HG03520 (cell line): ENCODE measurements around the gene ATP9A.
"Not testable (repeated sequence)": the region's sequence is repeated elsewhere in the genome, so short reads cannot be mapped to it uniquely, and the experiment has no call there.

Source experiments
- ATAC-seq: cut with Tn5 transposase; IDR thresholded peaks from one replicate; pipeline ENCODE4 v1.9.1; 2021; ENCODE audit warnings: mild to moderate bottlenecking, moderate library complexity; ENCODE audit not compliant: unreplicated experiment

Gene ATP9A

DNA sequence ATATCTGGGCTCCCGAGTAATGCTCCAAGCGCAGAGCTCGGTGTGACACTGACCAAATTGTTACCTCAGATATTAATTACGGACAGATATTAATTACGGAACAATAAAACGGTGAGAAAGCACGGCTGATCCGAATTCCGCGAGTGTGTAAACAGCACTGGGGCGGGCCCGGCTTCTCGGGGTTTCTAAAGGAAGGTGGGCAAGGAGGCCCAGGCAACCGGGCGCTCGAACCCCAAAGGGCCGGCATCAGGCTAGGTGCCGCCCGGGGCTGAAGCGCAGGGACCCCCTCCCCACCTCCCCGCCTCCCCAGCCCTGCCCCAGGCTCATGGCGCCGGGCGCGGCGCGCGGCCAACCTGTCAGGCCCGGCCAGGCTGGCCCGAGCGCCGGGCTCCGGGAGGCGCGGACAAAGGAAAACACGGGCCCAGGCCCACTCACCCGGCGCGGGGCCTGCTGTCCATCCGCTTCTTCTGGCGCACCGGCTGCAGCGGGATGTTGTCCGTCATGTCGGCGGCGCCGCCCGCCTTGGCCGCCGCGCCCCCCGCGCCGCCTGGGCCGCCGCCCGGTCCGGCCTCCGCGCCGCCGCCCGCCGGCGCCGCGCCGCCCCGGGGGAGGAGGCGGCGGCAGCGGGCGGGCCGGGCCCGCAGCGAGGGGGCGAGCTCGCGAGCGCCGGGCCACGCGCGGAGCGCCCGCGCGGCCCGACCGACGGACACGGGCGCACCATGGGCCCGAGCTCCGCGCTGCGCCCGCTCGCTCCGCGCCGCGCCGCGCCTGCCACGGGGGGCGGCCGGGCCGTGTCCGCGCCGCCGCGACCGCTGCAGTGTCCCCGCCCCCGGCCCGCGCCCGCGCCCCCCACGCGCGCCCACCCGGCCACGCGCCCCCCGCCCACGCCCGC is at the start of gene ATP9A:
ATP9A (minus strand) TSS at position 524 of the 892 bp plus-strand sequence; CDS start at position 503, 21 bp downstream.
- ATAC-seq = no peak

GRCh38 chr20:51816856-51817255 is 48.7 kb upstream of the ATP9A start:
- not testable (repeated sequence) for ATAC-seq

- no peak for ATAC-seq
These were observed 47.3 kb upstream of the ATP9A start for GRCh38 chr20:51815383-51816076.

DNA sequence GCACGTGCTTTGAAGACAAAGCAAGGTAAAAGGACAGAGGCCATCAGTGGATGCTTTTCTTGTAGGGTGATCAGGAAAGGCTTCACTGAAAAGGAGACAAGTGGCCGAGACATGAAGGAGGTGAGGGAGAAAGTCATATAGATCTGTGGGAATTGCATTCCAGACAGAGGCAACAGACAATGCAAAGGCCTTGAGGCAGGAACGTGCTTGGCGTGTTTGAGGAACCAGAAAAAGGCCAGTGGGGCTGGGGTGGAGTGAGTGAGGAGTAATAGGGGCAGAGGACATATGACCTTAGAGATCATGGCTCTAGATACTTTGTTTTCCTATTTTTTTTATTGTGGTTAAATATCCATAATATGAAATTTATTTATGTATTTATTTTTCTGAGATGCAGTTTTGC is 44.7 kb upstream of the ATP9A start:
- no peak for ATAC-seq

- ATAC-seq = no peak
These were observed 43.4 kb upstream of the ATP9A start for GRCh38 chr20:51811514-51812128.

GRCh38 chr20:51811042-51811355 is 42.8 kb upstream of the ATP9A start:
- no peak for ATAC-seq

DNA sequence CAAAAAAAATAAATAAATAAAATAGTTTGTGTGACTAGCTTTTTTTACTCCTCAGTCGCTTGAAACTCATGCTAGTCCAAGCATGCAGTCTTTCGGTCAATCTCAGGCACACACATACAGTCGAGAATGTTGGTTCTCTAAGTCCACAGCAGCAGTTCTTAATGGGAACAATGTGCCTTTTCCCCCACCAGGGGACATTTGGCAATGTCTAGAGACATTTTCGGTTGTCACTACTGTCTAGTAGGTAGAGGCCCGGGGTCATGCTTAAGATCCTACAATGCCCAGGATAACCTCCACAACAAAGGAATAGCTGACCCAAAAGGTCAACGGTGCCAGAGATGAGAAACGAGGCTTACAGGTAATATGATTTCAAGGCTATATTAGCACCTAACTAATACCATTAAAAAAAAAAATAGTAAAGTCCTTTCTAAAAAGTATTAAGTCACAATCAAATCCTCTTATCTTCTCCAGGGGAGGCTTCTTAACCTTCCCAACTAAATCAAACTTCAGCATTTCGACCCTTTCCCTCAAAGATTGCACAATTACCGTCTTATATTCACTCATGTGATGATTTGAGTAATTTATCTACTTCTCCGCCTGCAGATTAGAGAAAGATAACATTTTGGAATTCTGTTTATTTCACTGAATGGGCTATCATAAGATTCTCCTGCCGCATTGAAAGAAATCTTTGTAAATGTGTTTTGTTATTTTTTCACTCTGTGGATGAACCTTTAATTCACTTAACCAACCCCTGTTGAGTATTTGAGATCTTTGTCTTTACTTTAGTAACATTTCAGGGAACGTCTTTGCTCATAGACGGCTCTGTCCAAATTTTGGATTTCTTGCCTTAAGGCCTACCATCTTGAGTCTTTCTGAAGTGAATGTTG is 42.2 kb upstream of the ATP9A start:
- ATAC-seq = no peak

GRCh38 chr20:51807720-51808250 is 39.6 kb upstream of the ATP9A start:
- no peak for ATAC-seq

GRCh38 chr20:51804754-51805153 is 36.6 kb upstream of the ATP9A start:
- no peak for ATAC-seq

- ATAC-seq = no peak
These were observed 35.1 kb upstream of the ATP9A start for GRCh38 chr20:51803148-51803854.

DNA sequence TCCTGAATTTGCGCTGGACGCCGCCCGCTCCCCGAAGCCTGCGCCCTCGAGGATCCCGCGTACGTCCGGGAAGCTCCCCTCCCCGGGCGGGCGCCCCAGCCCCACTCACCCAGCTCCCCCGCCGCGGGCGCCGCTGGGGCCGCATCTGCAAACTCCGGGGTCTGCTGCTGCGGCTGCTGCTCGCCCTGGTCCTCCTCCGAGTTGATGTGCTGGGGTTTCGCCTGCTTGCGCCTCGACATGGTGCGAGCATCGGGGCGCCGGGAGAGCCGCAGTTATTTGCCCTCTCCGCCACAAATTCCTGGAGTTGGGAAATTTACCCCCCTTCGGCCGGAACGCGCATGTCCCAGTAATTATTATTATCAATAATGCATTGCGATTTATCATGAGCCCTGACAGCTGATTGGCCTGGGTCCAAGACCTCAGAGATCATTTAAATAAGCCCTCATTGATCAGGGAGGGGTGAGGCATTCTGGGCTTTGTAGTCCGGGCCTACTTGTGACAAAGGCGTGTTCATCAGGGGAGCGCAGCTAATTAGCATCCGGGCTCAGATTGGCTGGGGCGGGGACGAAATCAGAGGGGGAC is 34.1 kb upstream of the ATP9A start, which contains the start of gene SALL4:
SALL4 (minus strand) TSS at position 352 of the 582 bp plus-strand sequence; CDS start at position 239, 113 bp downstream.
- ATAC-seq = no peak

DNA sequence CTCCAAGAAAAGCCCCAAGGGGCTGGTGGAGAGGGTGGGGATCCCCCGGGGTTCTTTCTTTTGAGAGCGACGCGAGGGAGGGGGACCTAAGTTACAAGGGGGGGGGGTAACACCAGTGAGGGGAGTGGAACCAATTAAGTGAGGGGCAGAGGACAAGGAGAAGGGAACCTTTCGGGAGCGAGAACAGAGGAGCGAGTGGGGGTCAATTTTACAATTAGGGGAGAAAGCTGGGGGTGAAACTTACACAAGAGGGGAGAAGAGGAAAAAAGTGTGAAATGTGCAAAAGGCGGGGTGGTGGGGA is 33.6 kb upstream of the ATP9A start:
- ATAC-seq = no peak

GRCh38 chr20:51801122-51801822 is 33.1 kb upstream of the ATP9A start:
- ATAC-seq = no peak

- ATAC-seq = no peak
These were observed 32.6 kb upstream of the ATP9A start for GRCh38 chr20:51800872-51801121.

DNA sequence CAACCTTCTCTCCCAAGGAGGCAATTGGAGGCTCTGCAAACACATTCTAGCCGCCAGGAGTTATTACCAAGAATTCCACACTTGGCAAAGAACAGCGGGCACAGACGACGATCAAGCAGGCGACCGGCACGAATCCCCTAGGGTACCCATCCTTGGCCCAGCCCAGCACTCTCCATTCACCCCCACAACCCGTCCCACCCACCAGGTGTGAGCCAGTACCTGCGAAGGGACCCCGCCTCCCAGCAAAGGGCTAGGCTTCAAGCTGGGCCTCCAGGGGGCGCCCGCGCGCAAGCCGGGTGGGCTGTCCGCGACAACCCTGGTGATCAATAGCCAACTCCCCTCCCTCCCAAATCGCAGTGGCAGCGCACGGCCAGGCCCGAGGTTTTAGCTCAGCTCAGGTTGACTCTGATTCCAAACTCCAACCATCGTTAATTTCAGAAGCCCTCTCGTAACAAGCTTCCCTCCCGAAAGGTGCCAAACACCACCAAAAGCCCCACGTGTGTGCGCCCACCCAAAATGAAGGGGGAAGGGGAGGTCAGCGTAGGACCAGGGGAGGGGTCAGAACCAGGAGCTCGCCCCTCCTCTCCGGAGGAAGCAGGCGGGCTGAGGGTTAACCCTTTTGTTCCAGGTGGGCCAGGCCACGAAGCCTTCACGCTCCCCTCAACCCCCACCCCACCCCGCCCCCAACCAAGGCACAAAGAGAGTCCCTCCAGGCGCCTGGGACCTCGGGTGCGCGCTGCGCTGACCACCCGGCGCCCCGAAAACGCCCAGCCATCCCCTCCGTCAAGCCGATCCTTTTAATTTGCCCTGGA is 32.1 kb upstream of the ATP9A start:
- ATAC-seq = no peak

- no peak for ATAC-seq
These were observed 31.2 kb upstream of the ATP9A start for GRCh38 chr20:51799401-51799860.

DNA sequence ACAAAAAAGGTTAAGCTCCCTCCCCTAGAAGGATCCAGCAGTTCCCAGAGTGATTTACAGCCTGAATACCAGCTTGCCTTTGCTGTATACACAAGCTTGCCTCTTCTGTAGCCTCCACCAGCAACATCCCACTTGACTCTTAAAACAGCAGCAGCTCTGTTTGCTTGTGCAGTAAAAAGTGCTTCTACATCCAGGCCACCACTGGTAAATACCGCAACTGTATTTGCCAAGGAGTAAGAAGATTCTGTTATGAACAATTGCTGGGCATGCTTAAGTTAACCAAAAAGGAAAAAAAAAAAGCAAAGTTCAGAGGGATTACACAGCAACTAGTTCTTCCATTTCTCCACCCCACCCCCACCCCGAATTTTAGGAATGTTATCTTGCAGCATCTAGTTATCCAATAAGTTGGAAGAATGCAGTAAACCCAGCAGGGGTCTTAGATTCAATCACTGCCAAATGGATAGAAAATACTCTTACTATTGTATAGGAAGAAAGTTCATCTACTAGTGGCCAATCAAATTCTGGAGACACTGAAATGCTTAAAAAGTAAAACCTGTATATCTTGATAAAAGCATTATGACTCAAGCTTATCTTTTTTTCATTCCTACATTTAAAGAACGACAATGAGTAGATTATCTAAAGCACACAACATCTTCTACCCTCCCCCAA is 29.3 kb upstream of the ATP9A start:
- ATAC-seq = no peak

GRCh38 chr20:51796340-51796739 is 28.1 kb upstream of the ATP9A start:
- no peak for ATAC-seq
